HepG2 (cell line): ENCODE measurements around the gene C1orf35. TPM values are rescaled to one million over a fixed set of nuclear protein-coding genes. Genes with fewer than 3 reads are reported as not detected.

Source experiments
- ATAC-seq: fragments of 200-7000 bp; cut with Tn5 transposase; 3 replicates; pipeline ENCODE4 v1.9.1; 2020; ENCODE audit warnings: mild to moderate bottlenecking, moderate library complexity
- BruUV-seq: library from RNA; stranded (reverse); fragments of 400-500 nt; replicated peaks from 2 replicates; lab custom pipeline; 2021; lab: Mats Ljungman, UMichigan
- CTCF ChIA-PET: fragments of 300-600 bp; formaldehyde crosslinking; extraction: SDS; loops from one replicate; lab custom pipeline; 2021; ENCODE audit warnings: low total read pairs, inconsistent platforms, low intra/inter-chr PET ratio; lab: Yijun Ruan, JAX
- POLR2A ChIA-PET: fragments of 350-600 bp; sonication (Branson Sonifier 250); formaldehyde crosslinking; loops from one replicate; lab custom pipeline; 2020; ENCODE audit warnings: antibody characterized with exemption, inconsistent platforms; lab: Yijun Ruan, JAX
- DNase-seq: peaks from one replicate; pipeline ENCODE4 v3.0.0-alpha.2; 2015; ENCODE audit warnings: low spot score
- FAIRE-seq: peaks from 3 replicates; lab custom pipeline; 2011; peaks lifted over from hg19 to GRCh38; lab: Jason Lieb, UNC
- H2AFZ ChIP-seq: one replicate; pipeline ENCODE4 v1.6.1; 2011; ENCODE audit warnings: low read length, inconsistent platforms
- H3K27ac ChIP-seq: fragments of 300-600 bp; 3 replicates; pipeline ENCODE4 v1.8.0; 2011; ENCODE audit warnings: mixed run types, mild to moderate bottlenecking, mixed read lengths, low read length, inconsistent platforms; ENCODE audit not compliant: insufficient read depth; ENCODE audit errors: extremely low read length
- H3K27me3 ChIP-seq, 2 experiments: fragments of 200-600 bp in 1 of 2; 2 replicates in 1 of 2; 3 replicates in 1 of 2; pipeline versions ENCODE4 v1.6.0 to v1.8.0; 2011; ENCODE audit warnings: low read length in 2 of 2, mild to moderate bottlenecking in 2 of 2, moderate library complexity in 2 of 2, inconsistent platforms in 1 of 2; ENCODE audit not compliant: insufficient read depth in 2 of 2, control insufficient read depth in 1 of 2
- H3K36me3 ChIP-seq, 2 experiments: fragments of 200-600 bp in 1 of 2; replicated peaks in 1 of 2; 2 replicates in 1 of 2; 3 replicates in 1 of 2; pipeline versions ENCODE4 v1.5.1 to v1.8.0; 2011; ENCODE audit warnings: low read length in 2 of 2, inconsistent platforms in 1 of 2; ENCODE audit not compliant: insufficient read depth in 2 of 2, control insufficient read depth in 1 of 2
- H3K4me1 ChIP-seq: 2 replicates; pipeline ENCODE4 v1.5.1; 2012; ENCODE audit warnings: low read length, inconsistent platforms; ENCODE audit not compliant: insufficient read depth
- H3K4me2 ChIP-seq: 2 replicates; pipeline ENCODE4 v1.6.0; 2011; ENCODE audit warnings: low read depth, low read length, inconsistent platforms
- H3K4me3 ChIP-seq, 3 experiments: fragments of 200-600 bp in 1 of 3; sonication (generic), shearing (Covaris generic) in 1 of 3; replicated peaks in 1 of 3; 2 replicates each; pipeline ENCODE4 v1.5.1; 2011 to 2016; ENCODE audit warnings: low read length in 3 of 3, inconsistent platforms in 2 of 3, low read depth in 2 of 3, mild to moderate bottlenecking in 2 of 3, control low read depth in 1 of 3, mixed read lengths in 1 of 3; ENCODE audit not compliant: insufficient read depth in 1 of 3
- H3K79me2 ChIP-seq: one replicate; pipeline ENCODE4 v1.6.1; 2011; ENCODE audit warnings: low read length, inconsistent platforms; ENCODE audit not compliant: insufficient read depth
- H3K9ac ChIP-seq: 2 replicates; pipeline ENCODE4 v1.6.0; 2011; ENCODE audit warnings: mild to moderate bottlenecking, low read depth, low read length, inconsistent platforms; ENCODE audit not compliant: insufficient read depth
- H3K9me3 ChIP-seq: 2 replicates; pipeline ENCODE4 v1.5.1; 2012; ENCODE audit warnings: mild to moderate bottlenecking, low read length
- H4K20me1 ChIP-seq: 2 replicates; pipeline ENCODE4 v1.6.0; 2011; ENCODE audit warnings: inconsistent platforms, mild to moderate bottlenecking, low read length, moderate library complexity; ENCODE audit not compliant: insufficient read depth
- CEBPB ChIP-seq: IDR thresholded peaks from 2 replicates; pipeline ENCODE4 v1.6.1; 2011; ENCODE audit warnings: low read depth, low read length, improper control_type of control experiment, borderline replicate concordance
- FOSL2 ChIP-seq: sonication (generic); formaldehyde crosslinking; IDR thresholded peaks from 2 replicates; pipeline ENCODE4 v1.4.0; 2020; ENCODE audit warnings: missing genetic modification reagents
- GTF2F1 ChIP-seq: fragments of 150-350 bp; IDR thresholded peaks from 2 replicates; pipeline ENCODE4 v1.6.1; 2014; ENCODE audit warnings: low read length
- NR2F1 ChIP-seq, 2 experiments: fragments of 450-650 bp in 1 of 2; formaldehyde crosslinking in 1 of 2; IDR thresholded peaks; 2 replicates each; pipeline versions ENCODE4 v1.5.0 to v1.6.1; 2016 to 2020; ENCODE audit warnings: mild to moderate bottlenecking in 1 of 2, missing compliant biosample characterization in 1 of 2, missing genetic modification reagents in 1 of 2, moderate library complexity in 1 of 2
- NR2F6 ChIP-seq, 2 experiments: IDR thresholded peaks; 2 replicates each; pipeline ENCODE4 v1.6.1; 2016; ENCODE audit warnings: antibody characterized with exemption in 1 of 2, mild to moderate bottlenecking in 1 of 2
- PRMT3 ChIP-seq: sonication (generic); formaldehyde crosslinking; IDR thresholded peaks from 2 replicates; pipeline ENCODE4 v1.8.1; 2022; ENCODE audit warnings: low read depth, mild to moderate bottlenecking, moderate library complexity, missing genetic modification reagents, borderline replicate concordance
- RBAK ChIP-seq: sonication (generic); formaldehyde crosslinking; IDR thresholded peaks from 2 replicates; pipeline ENCODE4 v1.5.1; 2020; ENCODE audit warnings: mild to moderate bottlenecking, missing genetic modification reagents
- ZNF570 ChIP-seq: sonication (generic); formaldehyde crosslinking; IDR thresholded peaks from 2 replicates; pipeline ENCODE4 v1.4.0; 2020; ENCODE audit warnings: mild to moderate bottlenecking, missing genetic modification reagents, borderline replicate concordance
- WGBS: methylation state at CpG from one replicate; pipeline ENCODE4 v1.1.6; 2017; ENCODE audit warnings: low lambda C conversion rate; 5-methylcytosine and 5-hydroxymethylcytosine counted together
- in situ Hi-C: cut with HindIII; loops from 2 replicates; pipeline ENCODE4 v1.10.0; 2017; ENCODE audit warnings: low pct_unique_long_range_greater_than_20kb; ENCODE audit not compliant: extremely low pct_ligation_motif_present
- intact Hi-C: fragments of 100-400 bp; cut with micrococcal nuclease; formaldehyde crosslinking; loops from one replicate; pipeline ENCODE4 v1.10.0; 2022; ENCODE audit not compliant: unreplicated experiment
- polyA plus RNA-seq, 8 experiments: library from polyadenylated mRNA; depleted of rRNA in 3 of 8; stranded (reverse) in 7 of 8; unstranded in 1 of 8; fragments of >200 nt; fragmentation: Illumina TruSeq in 4 of 8; extraction: Trizol in 4 of 8; gene quantifications; 2 replicates each; pipeline versions ENCODE4 v1.2.1 to v1.2.3, GENCODE V29; 2011 to 2016; ENCODE audit warnings: low read depth in 4 of 8, missing spikeins in 1 of 8, mixed read lengths in 1 of 8; ENCODE audit not compliant: insufficient read depth in 1 of 8
- total RNA-seq, 5 experiments: library from RNA; depleted of rRNA; stranded (reverse); fragments of >200 nt; fragmentation: Illumina TruSeq; extraction: Trizol; gene quantifications; 2 replicates each; pipeline ENCODE4 v1.2.3, GENCODE V29; 2016; ENCODE audit warnings: low read depth in 1 of 5
- TF ChIP-seq, protein P1 (sequence below): IDR thresholded peaks from 2 replicates; pipeline ENCODE4 v1.6.1; 2016; ENCODE audit warnings: mild to moderate bottlenecking
- TF ChIP-seq, protein P2 (sequence below): sonication (generic); formaldehyde crosslinking; IDR thresholded peaks from 2 replicates; pipeline ENCODE4 v1.4.0; 2020; ENCODE audit warnings: missing genetic modification reagents, borderline replicate concordance

Gene C1orf35
- total and polyA plus RNA-seq, 2 of the 13 experiments (the other 11 are each of a cell fraction or from before 2014, with no cell fraction given) = 8.1 to 19.3 TPM

DNA sequence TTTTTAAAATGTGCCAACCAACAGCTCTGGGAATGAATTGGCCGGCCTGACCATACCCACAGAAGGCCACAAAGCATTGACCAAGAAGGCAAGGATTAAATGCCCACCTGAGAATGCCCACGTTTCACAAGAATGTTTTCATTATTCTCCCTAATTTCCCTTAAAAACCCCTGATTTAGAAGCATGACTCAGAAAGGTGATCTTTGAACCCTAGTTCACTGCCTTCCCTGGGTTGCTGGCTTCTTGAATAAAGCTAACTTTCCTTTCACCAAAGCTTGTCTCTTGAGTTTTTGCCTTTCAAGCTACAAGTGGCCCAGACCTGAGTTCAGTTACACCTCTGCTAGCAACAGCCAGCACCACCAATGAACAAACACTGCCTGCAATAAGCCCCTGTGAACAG, 20.4 kb upstream of the C1orf35 start:
- no TSS peak for BruUV-seq
- no peak overlapping the region for H2AFZ ChIP-seq
- ATAC-seq (no peak), FAIRE-seq (no peak), DNase-seq (no peak)
- in situ Hi-C loops = no loop called here
- no peaks in the 10 kb centered on the region for H3K36me3 ChIP-seq
- H3K79me2 ChIP-seq = no peaks in the 10 kb centered on the region
- H3K4me1 ChIP-seq = peaks cover 14% of the 10 kb centered on the region
- no peak overlapping the region for H3K4me3 ChIP-seq
- no peaks in the 10 kb centered on the region for H4K20me1 ChIP-seq
- H3K9ac ChIP-seq = no peak overlapping the region
- TF ChIP-seq FOSL2 (CRISPR knock-in tag) (peak; percentile 38; the same call in 1 of the 2 replicates), ZNF570 (CRISPR knock-in tag) (no peak), RBAK (CRISPR knock-in tag) (peak; percentile 89)
- ChIA-PET POLR2A (interaction anchor here (0.9 to 3.7 kb wide), 2 partner anchors 13 to 42 kb away, joined by 4 to 11 read pairs; partner anchors contain the start of gene IBA57), CTCF (no interaction called here)
- H3K4me2 ChIP-seq = peak overlapping the region; percentile 11
- no peaks in the 10 kb centered on the region for H3K27me3 ChIP-seq
- intact Hi-C loops = no loop called here
- peaks cover 3% of the 10 kb centered on the region for H3K9me3 ChIP-seq
- WGBS = 3% methylated on average over 2 of the region's 2 CpGs
- H3K27ac ChIP-seq = no peak overlapping the region

DNA sequence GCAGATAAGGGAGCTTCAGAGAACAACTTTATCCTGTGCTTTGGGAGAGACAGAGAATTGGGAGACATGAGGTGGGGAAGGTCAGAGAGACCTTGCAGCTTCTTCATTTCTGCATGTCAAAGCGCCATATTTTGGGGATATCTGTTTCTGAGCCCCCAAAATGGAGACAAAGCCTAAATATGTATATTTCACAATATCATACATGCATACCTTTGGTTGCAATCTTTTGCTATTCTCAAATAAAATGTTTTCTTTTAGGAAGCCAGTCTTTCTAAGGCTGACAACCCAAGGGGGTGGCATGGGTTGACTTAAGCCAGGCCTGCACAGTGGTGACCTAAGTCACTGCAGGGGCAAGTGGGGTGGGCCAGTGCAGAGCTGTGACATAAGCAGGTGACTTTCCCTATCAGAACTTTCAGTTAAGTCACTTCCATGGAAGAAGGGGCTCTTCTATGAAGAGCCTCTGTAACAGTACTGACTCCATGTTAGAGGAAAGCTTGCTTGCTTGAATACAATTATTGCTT, 19.9 kb upstream of the C1orf35 start:
- BruUV-seq = no TSS peak
- in situ Hi-C loops (no loop called here), intact Hi-C loops (no loop called here)
- Histone ChIP-seq H3K27me3 (no peaks in the 10 kb centered on the region), H3K4me1 (peaks cover 14% of the 10 kb centered on the region), H3K4me2 (no peak overlapping the region), H3K9ac (no peak overlapping the region), H3K4me3 (no peak overlapping the region), H3K9me3 (peaks cover 8% of the 10 kb centered on the region), H2AFZ (no peak overlapping the region), H4K20me1 (no peaks in the 10 kb centered on the region), H3K36me3 (no peaks in the 10 kb centered on the region), H3K79me2 (no peaks in the 10 kb centered on the region), H3K27ac (no peak overlapping the region)
- ChIA-PET CTCF (no interaction called here), POLR2A (interaction anchor here (0.9 to 3.7 kb wide), 3 partner anchors 13 to 42 kb away, joined by 4 to 12 read pairs (median 11); partner anchors contain the start of gene IBA57)
- ATAC-seq (peak; percentile 41; the same call in 1 of the 3 replicates), DNase-seq (no peak), FAIRE-seq (no peak)
- TF ChIP-seq, protein P1, sequence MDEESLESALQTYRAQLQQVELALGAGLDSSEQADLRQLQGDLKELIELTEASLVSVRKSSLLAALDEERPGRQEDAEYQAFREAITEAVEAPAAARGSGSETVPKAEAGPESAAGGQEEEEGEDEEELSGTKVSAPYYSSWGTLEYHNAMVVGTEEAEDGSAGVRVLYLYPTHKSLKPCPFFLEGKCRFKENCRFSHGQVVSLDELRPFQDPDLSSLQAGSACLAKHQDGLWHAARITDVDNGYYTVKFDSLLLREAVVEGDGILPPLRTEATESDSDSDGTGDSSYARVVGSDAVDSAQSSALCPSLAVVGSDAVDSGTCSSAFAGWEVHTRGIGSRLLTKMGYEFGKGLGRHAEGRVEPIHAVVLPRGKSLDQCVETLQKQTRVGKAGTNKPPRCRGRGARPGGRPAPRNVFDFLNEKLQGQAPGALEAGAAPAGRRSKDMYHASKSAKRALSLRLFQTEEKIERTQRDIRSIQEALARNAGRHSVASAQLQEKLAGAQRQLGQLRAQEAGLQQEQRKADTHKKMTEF (CRISPR knock-in tag) = 0 out of 2 replicates have a peak, but pooled peaks have one; percentile 6
- TF ChIP-seq NR2F6 (IDR thresholded peaks at IDR 0.05) (no peak), NR2F6 (CRISPR knock-in tag; IDR thresholded peaks at IDR 0.05) (peak; percentile 37; the same call in 1 of the 2 replicates), GTF2F1 (no peak), CEBPB (peak; percentile 34; the same call in 1 of the 2 replicates), PRMT3 (CRISPR knock-in tag) (no peak), NR2F1 (CRISPR knock-in tag; IDR thresholded peaks at IDR 0.05) (peak; percentile 47 to 66; a peak in 2 of 4 replicates)
- TF ChIP-seq, protein P2, sequence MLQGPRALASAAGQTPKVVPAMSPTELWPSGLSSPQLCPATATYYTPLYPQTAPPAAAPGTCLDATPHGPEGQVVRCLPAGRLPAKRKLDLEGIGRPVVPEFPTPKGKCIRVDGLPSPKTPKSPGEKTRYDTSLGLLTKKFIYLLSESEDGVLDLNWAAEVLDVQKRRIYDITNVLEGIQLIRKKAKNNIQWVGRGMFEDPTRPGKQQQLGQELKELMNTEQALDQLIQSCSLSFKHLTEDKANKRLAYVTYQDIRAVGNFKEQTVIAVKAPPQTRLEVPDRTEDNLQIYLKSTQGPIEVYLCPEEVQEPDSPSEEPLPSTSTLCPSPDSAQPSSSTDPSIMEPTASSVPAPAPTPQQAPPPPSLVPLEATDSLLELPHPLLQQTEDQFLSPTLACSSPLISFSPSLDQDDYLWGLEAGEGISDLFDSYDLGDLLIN (CRISPR knock-in tag) = no peak
- WGBS = 0% methylated on average over 1 of the region's 1 CpG
